HEK293 (cell line): ENCODE results near the gene PRRG4.

Experiments used
- GLI2 ChIP-seq: fragments of 450-650 bp; formaldehyde crosslinking; IDR thresholded peaks from 2 replicates; pipeline ENCODE4; 2017; ENCODE audit warnings: missing biosample characterization, missing genetic modification characterization, low read depth, borderline replicate concordance
- GLIS2 ChIP-seq: fragments of 450-650 bp; formaldehyde crosslinking; IDR thresholded peaks from 2 replicates; pipeline ENCODE4 v1.5.1; 2016; ENCODE audit warnings: missing biosample characterization, missing genetic modification characterization
- HOXA7 ChIP-seq: sonication (generic); formaldehyde crosslinking; IDR thresholded peaks from 2 replicates; pipeline ENCODE4 v1.8.1; 2022; ENCODE audit warnings: missing genetic modification reagents, borderline replicate concordance
- IKZF3 ChIP-seq: fragments of 450-650 bp; IDR thresholded peaks from 2 replicates; pipeline ENCODE4 v1.5.0; 2018; ENCODE audit warnings: missing biosample characterization, mild to moderate bottlenecking, missing genetic modification characterization, moderate library complexity
- KLF1 ChIP-seq: fragments of 450-650 bp; formaldehyde crosslinking; IDR thresholded peaks from 2 replicates; pipeline ENCODE4 v1.5.1; 2016; ENCODE audit warnings: missing biosample characterization, missing genetic modification characterization
- KLF9 ChIP-seq: fragments of 450-650 bp; formaldehyde crosslinking; IDR thresholded peaks from 2 replicates; pipeline ENCODE4 v1.5.1; 2016; ENCODE audit warnings: missing biosample characterization, missing genetic modification characterization, low read depth
- MYNN ChIP-seq: fragments of 450-650 bp; formaldehyde crosslinking; IDR thresholded peaks from 2 replicates; pipeline ENCODE4 v1.5.1; 2016; ENCODE audit warnings: missing biosample characterization, missing genetic modification characterization, borderline replicate concordance
- WT1 ChIP-seq: fragments of 450-650 bp; formaldehyde crosslinking; IDR thresholded peaks from 2 replicates; pipeline ENCODE4 v1.5.1; 2016; ENCODE audit warnings: missing biosample characterization, missing genetic modification characterization
- YY2 ChIP-seq: fragments of 450-650 bp; formaldehyde crosslinking; IDR thresholded peaks from 2 replicates; pipeline ENCODE4 v1.5.1; 2016; ENCODE audit warnings: missing biosample characterization, missing genetic modification characterization
- ZBTB1 ChIP-seq: fragments of 450-650 bp; formaldehyde crosslinking; IDR thresholded peaks from 2 replicates; pipeline ENCODE4 v1.5.1; 2016; ENCODE audit warnings: missing biosample characterization, missing genetic modification characterization
- ZBTB10 ChIP-seq: fragments of 450-650 bp; formaldehyde crosslinking; IDR thresholded peaks from 2 replicates; pipeline ENCODE4 v1.5.1; 2016; ENCODE audit warnings: missing biosample characterization, missing genetic modification characterization
- ZFP69B ChIP-seq: fragments of 450-650 bp; formaldehyde crosslinking; IDR thresholded peaks from 2 replicates; pipeline ENCODE4 v1.5.1; 2016; ENCODE audit warnings: missing biosample characterization, missing genetic modification characterization
- ZIC2 ChIP-seq: fragments of 450-650 bp; formaldehyde crosslinking; IDR thresholded peaks from 2 replicates; pipeline ENCODE4 v1.5.1; 2016; ENCODE audit warnings: missing biosample characterization, missing genetic modification characterization
- ZNF146 ChIP-seq: fragments of 450-650 bp; formaldehyde crosslinking; IDR thresholded peaks from 2 replicates; pipeline ENCODE4 v1.5.1; 2016; ENCODE audit warnings: missing biosample characterization, missing genetic modification characterization
- ZNF16 ChIP-seq: fragments of 450-650 bp; formaldehyde crosslinking; IDR thresholded peaks from 2 replicates; pipeline ENCODE4 v1.5.1; 2016; ENCODE audit warnings: low read depth, missing biosample characterization, missing genetic modification characterization
- ZNF24 ChIP-seq: fragments of 450-650 bp; formaldehyde crosslinking; IDR thresholded peaks from 2 replicates; pipeline ENCODE4 v1.5.1; 2016; ENCODE audit warnings: missing biosample characterization, missing genetic modification characterization
- ZNF274 ChIP-seq, 2 experiments: fragments of 200-500 bp in 1 of 2; fragments of 450-650 bp in 1 of 2; sonication (Bioruptor generic) in 1 of 2; formaldehyde crosslinking in 1 of 2; IDR thresholded peaks; 2 replicates each; pipeline versions ENCODE4 v1.5.1 to v1.6.1; 2014 to 2016; ENCODE audit warnings: borderline replicate concordance in 1 of 2, inconsistent platforms in 1 of 2, low read length in 1 of 2, missing biosample characterization in 1 of 2, missing genetic modification characterization in 1 of 2
- ZNF324 ChIP-seq: fragments of 450-650 bp; formaldehyde crosslinking; IDR thresholded peaks from 2 replicates; pipeline ENCODE4 v1.5.1; 2016; ENCODE audit warnings: missing biosample characterization, missing genetic modification characterization
- ZNF354C ChIP-seq: fragments of 450-650 bp; formaldehyde crosslinking; IDR thresholded peaks from 2 replicates; pipeline ENCODE4 v1.5.1; 2016; ENCODE audit warnings: missing biosample characterization, missing genetic modification characterization, low read depth, borderline replicate concordance
- ZNF37A ChIP-seq: fragments of 450-650 bp; IDR thresholded peaks from 2 replicates; pipeline ENCODE4 v1.5.1; 2018; ENCODE audit warnings: missing biosample characterization, missing genetic modification characterization
- ZNF623 ChIP-seq: fragments of 450-650 bp; formaldehyde crosslinking; IDR thresholded peaks from 2 replicates; pipeline ENCODE4 v1.5.1; 2016; ENCODE audit warnings: missing biosample characterization, missing genetic modification characterization
- ZNF626 ChIP-seq: fragments of 450-650 bp; sonication (Bioruptor Pico); formaldehyde crosslinking; IDR thresholded peaks from 2 replicates; pipeline ENCODE4 v1.5.1; 2018; ENCODE audit warnings: missing biosample characterization, missing genetic modification characterization, inconsistent platforms
- ZNF639 ChIP-seq: fragments of 450-650 bp; formaldehyde crosslinking; IDR thresholded peaks from 2 replicates; pipeline ENCODE4 v1.5.1; 2016; ENCODE audit warnings: missing biosample characterization, missing genetic modification characterization
- ZNF654 ChIP-seq: fragments of 450-650 bp; formaldehyde crosslinking; IDR thresholded peaks from 2 replicates; pipeline ENCODE4 v1.5.1; 2016; ENCODE audit warnings: low read depth, missing biosample characterization, missing genetic modification characterization
- ZNF707 ChIP-seq: fragments of 450-650 bp; formaldehyde crosslinking; IDR thresholded peaks from 2 replicates; pipeline ENCODE4 v1.5.1; 2016; ENCODE audit warnings: missing biosample characterization, missing genetic modification characterization
- ZSCAN16 ChIP-seq: fragments of 450-650 bp; formaldehyde crosslinking; IDR thresholded peaks from 2 replicates; pipeline ENCODE4 v1.5.1; 2016; ENCODE audit warnings: missing biosample characterization, missing genetic modification characterization
- ZSCAN23 ChIP-seq: fragments of 450-650 bp; formaldehyde crosslinking; IDR thresholded peaks from 2 replicates; pipeline ENCODE4 v1.5.1; 2016; ENCODE audit warnings: missing biosample characterization, missing genetic modification characterization
- TF ChIP-seq, protein P1 (sequence below): fragments of 450-650 bp; formaldehyde crosslinking; IDR thresholded peaks from 2 replicates; pipeline ENCODE4 v1.5.1; 2017; ENCODE audit warnings: missing biosample characterization, missing genetic modification characterization
- TF ChIP-seq, protein P2 (sequence below): fragments of 450-650 bp; formaldehyde crosslinking; conservative IDR thresholded peaks from 2 replicates; pipeline ENCODE4 v1.5.1; 2016; ENCODE audit warnings: low read depth, missing biosample characterization, missing genetic modification characterization

Gene PRRG4

GRCh38 chr11:32891657-32892354 is 62.1 kb downstream of the PRRG4 start (continued):
- TF ChIP-seq ZSCAN16 (tag by site-specific recombination) (no peak), ZNF37A (no peak), KLF1 (tag by site-specific recombination) (peak; percentile 61), YY2 (tag by site-specific recombination) (no peak), ZNF274 (IDR thresholded peaks at IDR 0.05; ENCODE audit: low read length) (no peak), ZNF274 (tag by site-specific recombination; IDR thresholded peaks at IDR 0.05; ENCODE audit: borderline replicate concordance) (no peak), MYNN (tag by site-specific recombination) (no peak), ZIC2 (tag by site-specific recombination) (no peak), ZBTB1 (tag by site-specific recombination) (peak; percentile 89), HOXA7 (no peak), IKZF3 (tag by site-specific recombination) (peak; percentile 95), ZBTB10 (no peak), ZFP69B (tag by site-specific recombination) (peak; percentile 48; the same call in 1 of the 2 replicates), ZSCAN23 (no peak; the same call in 1 of the 2 replicates), ZNF146 (tag by site-specific recombination) (peak; percentile 43; the same call in 1 of the 2 replicates), ZNF623 (no peak), KLF9 (peak; percentile 34; the same call in 1 of the 2 replicates), ZNF626 (no peak), ZNF654 (no peak), GLI2 (tag by site-specific recombination) (peak; percentile 98), ZNF354C (no peak), ZNF16 (tag by site-specific recombination) (no peak), ZNF707 (no peak), ZNF24 (peak; percentile 72; the same call in 1 of the 2 replicates), ZNF324 (tag by site-specific recombination) (no peak), WT1 (peak; percentile 98), ZNF639 (tag by site-specific recombination) (peak; percentile 89), GLIS2 (peak; percentile 71)
- TF ChIP-seq, protein P1, sequence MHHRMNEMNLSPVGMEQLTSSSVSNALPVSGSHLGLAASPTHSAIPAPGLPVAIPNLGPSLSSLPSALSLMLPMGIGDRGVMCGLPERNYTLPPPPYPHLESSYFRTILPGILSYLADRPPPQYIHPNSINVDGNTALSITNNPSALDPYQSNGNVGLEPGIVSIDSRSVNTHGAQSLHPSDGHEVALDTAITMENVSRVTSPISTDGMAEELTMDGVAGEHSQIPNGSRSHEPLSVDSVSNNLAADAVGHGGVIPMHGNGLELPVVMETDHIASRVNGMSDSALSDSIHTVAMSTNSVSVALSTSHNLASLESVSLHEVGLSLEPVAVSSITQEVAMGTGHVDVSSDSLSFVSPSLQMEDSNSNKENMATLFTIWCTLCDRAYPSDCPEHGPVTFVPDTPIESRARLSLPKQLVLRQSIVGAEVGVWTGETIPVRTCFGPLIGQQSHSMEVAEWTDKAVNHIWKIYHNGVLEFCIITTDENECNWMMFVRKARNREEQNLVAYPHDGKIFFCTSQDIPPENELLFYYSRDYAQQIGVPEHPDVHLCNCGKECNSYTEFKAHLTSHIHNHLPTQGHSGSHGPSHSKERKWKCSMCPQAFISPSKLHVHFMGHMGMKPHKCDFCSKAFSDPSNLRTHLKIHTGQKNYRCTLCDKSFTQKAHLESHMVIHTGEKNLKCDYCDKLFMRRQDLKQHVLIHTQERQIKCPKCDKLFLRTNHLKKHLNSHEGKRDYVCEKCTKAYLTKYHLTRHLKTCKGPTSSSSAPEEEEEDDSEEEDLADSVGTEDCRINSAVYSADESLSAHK (tag by site-specific recombination): peak; percentile 94
- TF ChIP-seq, protein P2, sequence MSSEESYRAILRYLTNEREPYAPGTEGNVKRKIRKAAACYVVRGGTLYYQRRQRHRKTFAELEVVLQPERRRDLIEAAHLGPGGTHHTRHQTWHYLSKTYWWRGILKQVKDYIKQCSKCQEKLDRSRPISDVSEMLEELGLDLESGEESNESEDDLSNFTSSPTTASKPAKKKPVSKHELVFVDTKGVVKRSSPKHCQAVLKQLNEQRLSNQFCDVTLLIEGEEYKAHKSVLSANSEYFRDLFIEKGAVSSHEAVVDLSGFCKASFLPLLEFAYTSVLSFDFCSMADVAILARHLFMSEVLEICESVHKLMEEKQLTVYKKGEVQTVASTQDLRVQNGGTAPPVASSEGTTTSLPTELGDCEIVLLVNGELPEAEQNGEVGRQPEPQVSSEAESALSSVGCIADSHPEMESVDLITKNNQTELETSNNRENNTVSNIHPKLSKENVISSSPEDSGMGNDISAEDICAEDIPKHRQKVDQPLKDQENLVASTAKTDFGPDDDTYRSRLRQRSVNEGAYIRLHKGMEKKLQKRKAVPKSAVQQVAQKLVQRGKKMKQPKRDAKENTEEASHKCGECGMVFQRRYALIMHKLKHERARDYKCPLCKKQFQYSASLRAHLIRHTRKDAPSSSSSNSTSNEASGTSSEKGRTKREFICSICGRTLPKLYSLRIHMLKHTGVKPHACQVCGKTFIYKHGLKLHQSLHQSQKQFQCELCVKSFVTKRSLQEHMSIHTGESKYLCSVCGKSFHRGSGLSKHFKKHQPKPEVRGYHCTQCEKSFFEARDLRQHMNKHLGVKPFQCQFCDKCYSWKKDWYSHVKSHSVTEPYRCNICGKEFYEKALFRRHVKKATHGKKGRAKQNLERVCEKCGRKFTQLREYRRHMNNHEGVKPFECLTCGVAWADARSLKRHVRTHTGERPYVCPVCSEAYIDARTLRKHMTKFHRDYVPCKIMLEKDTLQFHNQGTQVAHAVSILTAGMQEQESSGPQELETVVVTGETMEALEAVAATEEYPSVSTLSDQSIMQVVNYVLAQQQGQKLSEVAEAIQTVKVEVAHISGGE (tag by site-specific recombination): no peak
